Measurements from ENCODE around the gene TMEM151B.

TMEM151B gene

GRCh38 chr6:44232676-44233566 lies 37.3 kb upstream of the TMEM151B start:
- DNase-seq (ENCODE audit: insufficient read length, low spot score) (no peak), FAIRE-seq (no peak)

- FAIRE-seq (no peak), DNase-seq (ENCODE audit: insufficient read length, low spot score) (no peak)
Measured at GRCh38 chr6:44233567-44234100, 36.6 kb upstream of the TMEM151B start.

- FAIRE-seq, result no peak
Measured at GRCh38 chr6:44234101-44235025, 35.9 kb upstream of the TMEM151B start.

GRCh38 chr6:44235269-44235668 lies 35.0 kb upstream of the TMEM151B start:
- no peak for DNase-seq (ENCODE audit: insufficient read length, low spot score)
- FAIRE-seq, result no peak

More at GRCh38 chr6:44234101-44235025, 35.9 kb upstream of the TMEM151B start:
- DNase-seq (ENCODE audit: insufficient read length, low spot score), result no peak

- FAIRE-seq (no peak), DNase-seq (ENCODE audit: insufficient read length, low spot score) (no peak)
Measured at GRCh38 chr6:44235891-44236516, 34.2 kb upstream of the TMEM151B start.

- FAIRE-seq (peak; percentile 72), DNase-seq (ENCODE audit: insufficient read length, low spot score) (no peak)
Measured at GRCh38 chr6:44237021-44237812, 33.0 kb upstream of the TMEM151B start.

GRCh38 chr6:44237813-44238433 lies 32.3 kb upstream of the TMEM151B start:
- peak; percentile 64 for FAIRE-seq
- DNase-seq (ENCODE audit: insufficient read length, low spot score), result peak; percentile 76

GRCh38 chr6:44238687-44239350 lies 31.4 kb upstream of the TMEM151B start:
- FAIRE-seq, result no peak
- no peak for DNase-seq (ENCODE audit: insufficient read length, low spot score)

- FAIRE-seq (no peak), DNase-seq (ENCODE audit: insufficient read length, low spot score) (no peak)
Measured at GRCh38 chr6:44243345-44243744, 26.9 kb upstream of the TMEM151B start.

GRCh38 chr6:44245391-44245911 lies 24.8 kb upstream of the TMEM151B start:
- DNase-seq (ENCODE audit: insufficient read length, low spot score) (no peak), FAIRE-seq (peak; percentile 18)

GRCh38 chr6:44245912-44246662 lies 24.2 kb upstream of the TMEM151B start:
- FAIRE-seq (no peak), DNase-seq (ENCODE audit: insufficient read length, low spot score) (no peak)

GRCh38 chr6:44246663-44247337 lies 23.4 kb upstream of the TMEM151B start, which contains the start of gene HSP90AB1:
TSS of gene HSP90AB1 (plus strand) at chr6:44247101. CDS start at chr6:44248630, 1,529 bp downstream.
- peak; percentile 93 for FAIRE-seq
- DNase-seq (ENCODE audit: insufficient read length, low spot score), result peak; percentile 80

- FAIRE-seq (no peak), DNase-seq (ENCODE audit: insufficient read length, low spot score) (no peak)
Measured at GRCh38 chr6:44247338-44248302, 22.6 kb upstream of the TMEM151B start.

GRCh38 chr6:44248579-44248978 lies 21.7 kb upstream of the TMEM151B start:
- FAIRE-seq (no peak), DNase-seq (ENCODE audit: insufficient read length, low spot score) (no peak)

GRCh38 chr6:44249082-44249748 lies 21.0 kb upstream of the TMEM151B start:
- no peak for FAIRE-seq
- no peak for DNase-seq (ENCODE audit: insufficient read length, low spot score)
